Measurements from ENCODE around the gene GRID1.

GRID1 gene

DNA sequence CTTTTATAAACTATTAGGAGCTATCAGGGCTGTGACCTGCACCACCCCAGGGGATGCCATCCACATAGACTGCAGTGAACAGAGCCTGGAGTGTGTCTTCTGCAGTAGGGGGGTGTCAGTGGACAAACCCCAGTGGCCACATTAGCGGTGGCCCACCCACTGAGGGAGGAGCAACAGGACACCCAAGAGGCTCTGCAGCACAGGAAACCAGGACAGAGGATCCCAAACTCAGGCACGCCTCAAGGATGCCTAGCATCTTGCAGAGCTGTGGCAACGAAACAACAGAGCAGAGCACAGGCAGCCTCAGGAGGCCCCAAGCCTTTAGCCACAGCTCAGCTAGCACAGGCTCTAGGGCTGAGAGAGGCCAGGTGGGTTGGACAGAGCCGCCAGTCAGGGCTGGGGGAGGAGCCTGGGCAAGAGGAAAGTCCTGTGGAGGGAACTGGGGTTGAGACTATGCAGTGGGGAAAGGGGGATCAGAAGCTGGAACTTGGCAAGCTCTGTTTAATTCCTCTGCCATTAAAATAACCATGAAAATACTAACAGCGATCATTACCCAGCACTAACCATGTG, 53.8 kb downstream of the GRID1 start:
- Histone ChIP-seq H3K36me3 (ENCODE audit: control insufficient read depth in 2 of 2, insufficient read depth in 1 of 2, low read length in 2 of 2) (no peaks in the 10 kb centered on the region), H3K27ac (ENCODE audit: extremely low read depth, low read depth, low read length) (no peak overlapping the region), H3K9me3 (ENCODE audit: control insufficient read depth, insufficient read depth, low read depth, low read length) (no peaks in the 10 kb centered on the region), H3K4me3 (ENCODE audit: low read depth, low read length) (no peak overlapping the region), H3K4me1 (ENCODE audit: control insufficient read depth, insufficient read depth, low read length) (no peaks in the 10 kb centered on the region)
- ChIA-PET POLR2A (no interaction called here), CTCF (no interaction called here)
- TF ChIP-seq YY1 (tag by site-specific recombination; IDR thresholded peaks at IDR 0.05) (no peak), ZNF529 (tag by site-specific recombination; IDR thresholded peaks at IDR 0.05; ENCODE audit: insufficient replicate concordance) (no peak), OSR2 (tag by site-specific recombination; IDR thresholded peaks at IDR 0.05) (no peak), ZIC2 (tag by site-specific recombination; IDR thresholded peaks at IDR 0.05) (peak; percentile 64), ZFHX2 (tag by site-specific recombination; conservative IDR thresholded peaks at IDR 0.05) (no peak), ZNF423 (tag by site-specific recombination; IDR thresholded peaks at IDR 0.05) (no peak), ZNF677 (tag by site-specific recombination; IDR thresholded peaks at IDR 0.05) (no peak)
- TF ChIP-seq, protein P1, sequence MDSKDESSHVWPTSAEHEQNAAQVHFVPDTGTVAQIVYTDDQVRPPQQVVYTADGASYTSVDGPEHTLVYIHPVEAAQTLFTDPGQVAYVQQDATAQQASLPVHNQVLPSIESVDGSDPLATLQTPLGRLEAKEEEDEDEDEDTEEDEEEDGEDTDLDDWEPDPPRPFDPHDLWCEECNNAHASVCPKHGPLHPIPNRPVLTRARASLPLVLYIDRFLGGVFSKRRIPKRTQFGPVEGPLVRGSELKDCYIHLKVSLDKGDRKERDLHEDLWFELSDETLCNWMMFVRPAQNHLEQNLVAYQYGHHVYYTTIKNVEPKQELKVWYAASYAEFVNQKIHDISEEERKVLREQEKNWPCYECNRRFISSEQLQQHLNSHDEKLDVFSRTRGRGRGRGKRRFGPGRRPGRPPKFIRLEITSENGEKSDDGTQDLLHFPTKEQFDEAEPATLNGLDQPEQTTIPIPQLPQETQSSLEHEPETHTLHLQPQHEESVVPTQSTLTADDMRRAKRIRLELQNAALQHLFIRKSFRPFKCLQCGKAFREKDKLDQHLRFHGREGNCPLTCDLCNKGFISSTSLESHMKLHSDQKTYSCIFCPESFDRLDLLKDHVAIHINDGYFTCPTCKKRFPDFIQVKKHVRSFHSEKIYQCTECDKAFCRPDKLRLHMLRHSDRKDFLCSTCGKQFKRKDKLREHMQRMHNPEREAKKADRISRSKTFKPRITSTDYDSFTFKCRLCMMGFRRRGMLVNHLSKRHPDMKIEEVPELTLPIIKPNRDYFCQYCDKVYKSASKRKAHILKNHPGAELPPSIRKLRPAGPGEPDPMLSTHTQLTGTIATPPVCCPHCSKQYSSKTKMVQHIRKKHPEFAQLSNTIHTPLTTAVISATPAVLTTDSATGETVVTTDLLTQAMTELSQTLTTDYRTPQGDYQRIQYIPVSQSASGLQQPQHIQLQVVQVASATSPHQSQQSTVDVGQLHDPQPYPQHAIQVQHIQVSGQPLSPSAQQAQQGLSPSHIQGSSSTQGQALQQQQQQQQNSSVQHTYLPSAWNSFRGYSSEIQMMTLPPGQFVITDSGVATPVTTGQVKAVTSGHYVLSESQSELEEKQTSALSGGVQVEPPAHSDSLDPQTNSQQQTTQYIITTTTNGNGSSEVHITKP (tag by site-specific recombination; IDR thresholded peaks at IDR 0.05) = peak; percentile 49
- TF ChIP-seq, protein P2, sequence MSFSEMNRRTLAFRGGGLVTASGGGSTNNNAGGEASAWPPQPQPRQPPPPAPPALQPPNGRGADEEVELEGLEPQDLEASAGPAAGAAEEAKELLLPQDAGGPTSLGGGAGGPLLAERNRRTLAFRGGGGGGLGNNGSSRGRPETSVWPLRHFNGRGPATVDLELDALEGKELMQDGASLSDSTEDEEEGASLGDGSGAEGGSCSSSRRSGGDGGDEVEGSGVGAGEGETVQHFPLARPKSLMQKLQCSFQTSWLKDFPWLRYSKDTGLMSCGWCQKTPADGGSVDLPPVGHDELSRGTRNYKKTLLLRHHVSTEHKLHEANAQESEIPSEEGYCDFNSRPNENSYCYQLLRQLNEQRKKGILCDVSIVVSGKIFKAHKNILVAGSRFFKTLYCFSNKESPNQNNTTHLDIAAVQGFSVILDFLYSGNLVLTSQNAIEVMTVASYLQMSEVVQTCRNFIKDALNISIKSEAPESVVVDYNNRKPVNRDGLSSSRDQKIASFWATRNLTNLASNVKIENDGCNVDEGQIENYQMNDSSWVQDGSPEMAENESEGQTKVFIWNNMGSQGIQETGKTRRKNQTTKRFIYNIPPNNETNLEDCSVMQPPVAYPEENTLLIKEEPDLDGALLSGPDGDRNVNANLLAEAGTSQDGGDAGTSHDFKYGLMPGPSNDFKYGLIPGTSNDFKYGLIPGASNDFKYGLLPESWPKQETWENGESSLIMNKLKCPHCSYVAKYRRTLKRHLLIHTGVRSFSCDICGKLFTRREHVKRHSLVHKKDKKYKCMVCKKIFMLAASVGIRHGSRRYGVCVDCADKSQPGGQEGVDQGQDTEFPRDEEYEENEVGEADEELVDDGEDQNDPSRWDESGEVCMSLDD (tag by site-specific recombination; IDR thresholded peaks at IDR 0.05) = no peak
- TF ChIP-seq, protein P3, sequence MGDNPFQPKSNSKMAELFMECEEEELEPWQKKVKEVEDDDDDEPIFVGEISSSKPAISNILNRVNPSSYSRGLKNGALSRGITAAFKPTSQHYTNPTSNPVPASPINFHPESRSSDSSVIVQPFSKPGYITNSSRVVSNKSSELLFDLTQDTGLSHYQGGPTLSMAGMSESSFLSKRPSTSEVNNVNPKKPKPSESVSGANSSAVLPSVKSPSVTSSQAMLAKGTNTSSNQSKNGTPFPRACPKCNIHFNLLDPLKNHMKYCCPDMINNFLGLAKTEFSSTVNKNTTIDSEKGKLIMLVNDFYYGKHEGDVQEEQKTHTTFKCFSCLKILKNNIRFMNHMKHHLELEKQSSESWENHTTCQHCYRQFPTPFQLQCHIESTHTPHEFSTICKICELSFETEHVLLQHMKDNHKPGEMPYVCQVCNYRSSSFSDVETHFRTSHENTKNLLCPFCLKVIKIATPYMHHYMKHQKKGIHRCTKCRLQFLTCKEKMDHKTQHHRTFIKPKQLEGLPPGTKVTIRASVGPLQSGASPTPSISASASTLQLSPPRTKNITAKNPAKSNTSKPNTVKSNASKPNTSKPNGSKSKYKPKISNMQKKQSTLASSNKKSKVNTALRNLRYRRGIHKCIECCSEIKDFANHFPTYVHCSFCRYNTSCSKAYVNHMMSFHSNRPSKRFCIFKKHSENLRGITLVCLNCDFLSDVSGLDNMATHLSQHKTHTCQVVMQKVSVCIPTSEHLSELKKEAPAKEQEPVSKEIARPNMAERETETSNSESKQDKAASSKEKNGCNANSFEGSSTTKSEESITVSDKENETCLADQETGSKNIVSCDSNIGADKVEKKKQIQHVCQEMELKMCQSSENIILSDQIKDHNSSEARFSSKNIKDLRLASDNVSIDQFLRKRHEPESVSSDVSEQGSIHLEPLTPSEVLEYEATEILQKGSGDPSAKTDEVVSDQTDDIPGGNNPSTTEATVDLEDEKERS (tag by site-specific recombination; IDR thresholded peaks at IDR 0.05) = no peak

DNA sequence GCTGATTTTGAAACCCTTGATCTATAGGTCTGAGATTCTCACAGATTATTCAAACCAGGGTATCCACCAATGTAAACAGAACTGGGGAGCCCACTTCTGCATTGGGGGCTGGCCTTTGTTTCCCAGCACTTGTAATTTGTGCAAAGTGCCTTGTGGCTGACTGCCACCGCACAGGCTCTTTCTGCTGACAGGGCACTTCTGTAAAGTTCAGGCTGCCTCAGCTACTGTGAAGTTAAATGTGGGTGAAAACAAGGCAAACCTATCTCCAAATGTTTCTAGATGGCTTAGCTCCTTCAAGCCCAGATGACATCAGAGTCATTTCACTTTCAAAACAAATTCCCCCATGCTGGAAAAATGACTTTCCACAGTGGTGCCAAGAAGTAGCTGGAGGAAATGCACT, 54.7 kb downstream of the GRID1 start:
- Histone ChIP-seq H3K9me3 (ENCODE audit: control insufficient read depth, insufficient read depth, low read depth, low read length) (no peaks in the 10 kb centered on the region), H3K27ac (ENCODE audit: extremely low read depth, low read depth, low read length) (no peak overlapping the region), H3K36me3 (ENCODE audit: control insufficient read depth in 2 of 2, insufficient read depth in 1 of 2, low read length in 2 of 2) (no peaks in the 10 kb centered on the region), H3K4me1 (ENCODE audit: control insufficient read depth, insufficient read depth, low read length) (no peaks in the 10 kb centered on the region), H3K4me3 (ENCODE audit: low read depth, low read length) (no peak overlapping the region)
- CTCF ChIA-PET = no interaction called here
- TF ChIP-seq ZIC2 (tag by site-specific recombination; IDR thresholded peaks at IDR 0.05) (no peak), PRDM1 (tag by site-specific recombination; IDR thresholded peaks at IDR 0.05) (0 out of 2 replicates have a peak, but pooled peaks have one; percentile 21)
- POLR2A ChIA-PET = no interaction called here

DNA sequence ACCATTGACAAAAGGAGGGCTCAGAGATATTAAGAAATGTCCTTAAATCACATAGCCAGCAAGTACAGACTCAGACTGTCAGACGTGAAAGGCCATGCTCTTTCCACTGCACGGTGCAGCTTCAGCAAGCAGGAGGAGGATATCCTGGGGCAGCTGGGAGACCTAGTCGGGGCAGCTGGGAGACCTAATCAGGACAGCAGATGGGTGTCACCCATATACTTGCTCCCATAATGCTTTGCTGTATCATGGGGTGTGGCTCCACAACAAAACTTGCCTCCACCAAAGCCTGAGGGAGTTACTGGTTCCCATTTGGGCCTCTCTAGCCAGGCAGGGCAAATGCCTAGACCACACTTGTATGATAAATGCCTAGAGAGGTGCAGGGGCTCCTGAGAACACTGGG, 55.4 kb downstream of the GRID1 start:
- Histone ChIP-seq H3K4me3 (ENCODE audit: low read depth, low read length) (no peak overlapping the region), H3K4me1 (ENCODE audit: control insufficient read depth, insufficient read depth, low read length) (no peaks in the 10 kb centered on the region), H3K36me3 (ENCODE audit: control insufficient read depth in 2 of 2, insufficient read depth in 1 of 2, low read length in 2 of 2) (no peaks in the 10 kb centered on the region), H3K27ac (ENCODE audit: extremely low read depth, low read depth, low read length) (no peak overlapping the region), H3K9me3 (ENCODE audit: control insufficient read depth, insufficient read depth, low read depth, low read length) (no peaks in the 10 kb centered on the region)
- ChIA-PET CTCF (no interaction called here), POLR2A (no interaction called here)
- TF ChIP-seq, protein P4, sequence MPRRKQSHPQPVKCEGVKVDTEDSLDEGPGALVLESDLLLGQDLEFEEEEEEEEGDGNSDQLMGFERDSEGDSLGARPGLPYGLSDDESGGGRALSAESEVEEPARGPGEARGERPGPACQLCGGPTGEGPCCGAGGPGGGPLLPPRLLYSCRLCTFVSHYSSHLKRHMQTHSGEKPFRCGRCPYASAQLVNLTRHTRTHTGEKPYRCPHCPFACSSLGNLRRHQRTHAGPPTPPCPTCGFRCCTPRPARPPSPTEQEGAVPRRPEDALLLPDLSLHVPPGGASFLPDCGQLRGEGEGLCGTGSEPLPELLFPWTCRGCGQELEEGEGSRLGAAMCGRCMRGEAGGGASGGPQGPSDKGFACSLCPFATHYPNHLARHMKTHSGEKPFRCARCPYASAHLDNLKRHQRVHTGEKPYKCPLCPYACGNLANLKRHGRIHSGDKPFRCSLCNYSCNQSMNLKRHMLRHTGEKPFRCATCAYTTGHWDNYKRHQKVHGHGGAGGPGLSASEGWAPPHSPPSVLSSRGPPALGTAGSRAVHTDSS (tag by site-specific recombination; IDR thresholded peaks at IDR 0.05) = no peak
- TF ChIP-seq ZNF785 (tag by site-specific recombination; IDR thresholded peaks at IDR 0.05) (no peak), ZNF426 (tag by site-specific recombination; IDR thresholded peaks at IDR 0.05) (no peak)
- TF ChIP-seq, protein P5, sequence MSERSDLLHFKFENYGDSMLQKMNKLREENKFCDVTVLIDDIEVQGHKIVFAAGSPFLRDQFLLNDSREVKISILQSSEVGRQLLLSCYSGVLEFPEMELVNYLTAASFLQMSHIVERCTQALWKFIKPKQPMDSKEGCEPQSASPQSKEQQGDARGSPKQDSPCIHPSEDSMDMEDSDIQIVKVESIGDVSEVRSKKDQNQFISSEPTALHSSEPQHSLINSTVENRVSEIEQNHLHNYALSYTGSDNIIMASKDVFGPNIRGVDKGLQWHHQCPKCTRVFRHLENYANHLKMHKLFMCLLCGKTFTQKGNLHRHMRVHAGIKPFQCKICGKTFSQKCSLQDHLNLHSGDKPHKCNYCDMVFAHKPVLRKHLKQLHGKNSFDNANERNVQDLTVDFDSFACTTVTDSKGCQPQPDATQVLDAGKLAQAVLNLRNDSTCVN (tag by site-specific recombination; optimal IDR thresholded peaks at IDR 0.05) = no peak
- TF ChIP-seq, protein P3 (tag by site-specific recombination; IDR thresholded peaks at IDR 0.05) = no peak
